H9 (cell line): ENCODE results near the gene BIRC5. TPM values are rescaled to one million over a fixed set of nuclear protein-coding genes. Genes with fewer than 3 reads are reported as not detected.

ENCODE experiments used
- DNase-seq: peaks from one replicate; pipeline ENCODE4 v3.0.0-alpha.2; 2017
- H2AFZ ChIP-seq: one replicate; pipeline ENCODE4 v1.6.1; 2013; ENCODE audit warnings: mild to moderate bottlenecking, low read length, control low read depth, moderate library complexity
- H2AK5ac ChIP-seq: 2 replicates; pipeline ENCODE4 v1.6.1; 2013; ENCODE audit warnings: low read length, control low read depth, mixed read lengths; ENCODE audit not compliant: insufficient read length
- H2BK120ac ChIP-seq: one replicate; pipeline ENCODE4 v1.6.1; 2013; ENCODE audit warnings: low read depth, mild to moderate bottlenecking, low read length, control low read depth, inconsistent platforms; ENCODE audit not compliant: poor library complexity, severe bottlenecking
- H2BK12ac ChIP-seq: 2 replicates; pipeline ENCODE4 v1.6.1; 2013; ENCODE audit warnings: low read length, control low read depth, mixed read lengths, low read depth; ENCODE audit not compliant: insufficient read length
- H2BK15ac ChIP-seq: 2 replicates; pipeline ENCODE4 v1.6.1; 2013; ENCODE audit warnings: low read depth, low read length, control low read depth
- H2BK20ac ChIP-seq: one replicate; pipeline ENCODE4 v1.6.1; 2013; ENCODE audit warnings: low read depth, mild to moderate bottlenecking, low read length, control low read depth, inconsistent platforms; ENCODE audit not compliant: poor library complexity, severe bottlenecking
- H2BK5ac ChIP-seq: 2 replicates; pipeline ENCODE4 v1.6.1; 2013; ENCODE audit warnings: low read length, control low read depth, mixed read lengths; ENCODE audit not compliant: insufficient read length
- H3K14ac ChIP-seq: 2 replicates; pipeline ENCODE4 v1.6.1; 2013; ENCODE audit warnings: low read length, control low read depth; ENCODE audit not compliant: insufficient read depth
- H3K18ac ChIP-seq: 2 replicates; pipeline ENCODE4 v1.6.1; 2013; ENCODE audit warnings: low read depth, mild to moderate bottlenecking, mixed read lengths, low read length, control low read depth; ENCODE audit not compliant: insufficient read length
- H3K23ac ChIP-seq: 2 replicates; pipeline ENCODE4 v1.6.1; 2013; ENCODE audit warnings: low read length, control low read depth, mixed read lengths, low read depth; ENCODE audit not compliant: insufficient read length
- H3K23me2 ChIP-seq: 2 replicates; pipeline ENCODE4 v1.6.1; 2013; ENCODE audit warnings: low read depth, mild to moderate bottlenecking, mixed read lengths, low read length, control low read depth; ENCODE audit not compliant: insufficient read length, poor library complexity, severe bottlenecking
- H3K27ac ChIP-seq: 2 replicates; pipeline ENCODE4 v1.5.1; 2013; ENCODE audit warnings: low read length, control low read depth, mixed read lengths, low read depth; ENCODE audit not compliant: insufficient read length
- H3K27me3 ChIP-seq: 2 replicates; pipeline ENCODE4 v1.6.1; 2013; ENCODE audit warnings: low read length, control low read depth, inconsistent platforms; ENCODE audit not compliant: insufficient read depth
- H3K4ac ChIP-seq: 2 replicates; pipeline ENCODE4 v1.6.1; 2013; ENCODE audit warnings: low read depth, mild to moderate bottlenecking, control low read depth, inconsistent platforms, low read length, moderate library complexity
- H3K4me1 ChIP-seq: 2 replicates; pipeline ENCODE4 v1.6.1; 2013; ENCODE audit warnings: low read length, control low read depth, inconsistent platforms; ENCODE audit not compliant: insufficient read depth
- H3K4me2 ChIP-seq: 2 replicates; pipeline ENCODE4 v1.6.1; 2013; ENCODE audit warnings: low read length, control low read depth, mixed read lengths; ENCODE audit not compliant: insufficient read length, insufficient read depth
- H3K56ac ChIP-seq: 2 replicates; pipeline ENCODE4 v1.6.1; 2013; ENCODE audit warnings: low read depth, mild to moderate bottlenecking, mixed read lengths, low read length, control low read depth; ENCODE audit not compliant: insufficient read length
- H3K79me1 ChIP-seq: 2 replicates; pipeline ENCODE4 v1.6.1; 2013; ENCODE audit warnings: low read depth, mild to moderate bottlenecking, moderate library complexity, low read length, control low read depth, inconsistent platforms; ENCODE audit not compliant: insufficient read depth, poor library complexity, severe bottlenecking
- H3K79me2 ChIP-seq: 2 replicates; pipeline ENCODE4 v1.6.1; 2013; ENCODE audit warnings: low read length, control low read depth, inconsistent platforms; ENCODE audit not compliant: insufficient read depth
- H3K9ac ChIP-seq: 2 replicates; pipeline ENCODE4 v1.6.1; 2013; ENCODE audit warnings: low read length, control low read depth, mixed read lengths; ENCODE audit not compliant: insufficient read length; ENCODE audit errors: extremely low read depth
- H3K9me3 ChIP-seq: one replicate; pipeline ENCODE4 v1.6.1; 2013; ENCODE audit warnings: low read depth, low read length, inconsistent platforms; ENCODE audit not compliant: control insufficient read depth
- H3T11ph ChIP-seq: one replicate; pipeline ENCODE4 v1.6.1; 2013; ENCODE audit warnings: mild to moderate bottlenecking, low read length, control low read depth, inconsistent platforms
- H4K20me1 ChIP-seq: one replicate; pipeline ENCODE4 v1.6.1; 2013; ENCODE audit not compliant: control insufficient read depth, insufficient read length, insufficient read depth
- H4K5ac ChIP-seq: 2 replicates; pipeline ENCODE4 v1.6.1; 2013; ENCODE audit warnings: low read depth, mild to moderate bottlenecking, mixed read lengths, low read length, control low read depth; ENCODE audit not compliant: insufficient read length
- H4K8ac ChIP-seq: replicated peaks from 2 replicates; pipeline ENCODE4 v1.6.1; 2013; ENCODE audit warnings: low read length, control low read depth, mixed read lengths, low read depth; ENCODE audit not compliant: insufficient read length
- H4K91ac ChIP-seq: 2 replicates; pipeline ENCODE4 v1.6.1; 2013; ENCODE audit warnings: low read depth, mild to moderate bottlenecking, moderate library complexity, mixed read lengths, low read length, control low read depth; ENCODE audit not compliant: insufficient read length
- H3K27ac Mint-ChIP-seq, 3 experiments: 2 replicates in 2 of 3; 3 replicates in 1 of 3; pipeline ENCODE4 v1.8.0; 2020 to 2021; ENCODE audit warnings: mixed read lengths in 3 of 3, mild to moderate bottlenecking in 1 of 3, moderate library complexity in 1 of 3
- H3K27me3 Mint-ChIP-seq: 2 replicates; pipeline ENCODE4 v1.8.0; 2021; ENCODE audit warnings: low read depth, mild to moderate bottlenecking, moderate library complexity, mixed read lengths
- H3K36me3 Mint-ChIP-seq, 3 experiments: 2 replicates in 2 of 3; 3 replicates in 1 of 3; pipeline ENCODE4 v1.8.0; 2020 to 2021; ENCODE audit warnings: low read depth in 3 of 3, mixed read lengths in 3 of 3; ENCODE audit not compliant: insufficient read depth in 1 of 3
- H3K4me1 Mint-ChIP-seq, 2 experiments: 2 replicates each; pipeline ENCODE4 v1.8.0; 2020; ENCODE audit warnings: mixed read lengths in 2 of 2
- H3K4me3 Mint-ChIP-seq, 2 experiments: 2 replicates in 1 of 2; 3 replicates in 1 of 2; pipeline ENCODE4 v1.8.0; 2020 to 2021; ENCODE audit warnings: mild to moderate bottlenecking in 2 of 2, mixed read lengths in 2 of 2, moderate library complexity in 1 of 2
- H3K9me3 Mint-ChIP-seq, 2 experiments: 2 replicates in 1 of 2; 3 replicates in 1 of 2; pipeline ENCODE4 v1.8.0; 2020; ENCODE audit warnings: mild to moderate bottlenecking in 2 of 2, mixed read lengths in 2 of 2, moderate library complexity in 1 of 2
- WGBS: extraction: QIAGEN DNeasy Blood & Tissue Kit; methylation state at CpG from one replicate; pipeline ENCODE4 v1.1.7; 2013; ENCODE audit warnings: missing lambda C conversion rate, low lambda C conversion rate, mixed read lengths; ENCODE audit not compliant: insufficient read length; ENCODE audit errors: extremely low coverage; 5-methylcytosine and 5-hydroxymethylcytosine counted together
- total RNA-seq: library from RNA; stranded (reverse); gene quantifications from 2 replicates; pipeline ENCODE4 v1.2.1, GENCODE V29; 2021
- TF ChIP-seq, protein P1 (sequence below): fragments of 200-600 bp; sonication (generic); conservative IDR thresholded peaks from 3 replicates; pipeline ENCODE4 v1.8.0; 2021; ENCODE audit warnings: antibody characterized with exemption, mild to moderate bottlenecking

Gene BIRC5
- total RNA-seq, 1 experiment from 2014 or later, result 97.8 TPM

DNA sequence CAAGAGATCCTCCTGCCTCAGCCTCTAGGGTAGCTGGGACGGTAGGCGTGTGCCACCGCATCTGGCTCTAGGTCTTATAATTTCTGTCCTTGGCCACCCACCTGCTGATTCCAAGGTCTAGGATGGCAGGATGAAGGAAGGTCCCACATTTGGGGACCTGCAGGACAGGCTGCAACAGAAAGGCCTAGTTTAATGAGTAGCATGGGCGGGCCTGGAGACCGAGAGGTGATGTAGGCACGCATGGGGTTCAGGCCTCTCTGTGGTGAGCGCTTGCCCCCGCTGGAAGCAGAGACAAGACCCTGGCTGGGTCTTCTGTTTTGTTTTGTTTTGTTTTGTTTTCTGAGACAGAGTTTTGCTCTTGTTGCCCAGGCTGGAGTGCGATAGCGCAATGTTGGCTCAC lies 51.1 kb downstream of the BIRC5 start:
- Histone ChIP-seq H2BK15ac (no peak overlapping the region), H2BK120ac (no peak overlapping the region), H3K23me2 (peaks cover 4% of the 10 kb centered on the region), H2AFZ (no peak overlapping the region), H2BK5ac (no peak overlapping the region), H4K91ac (no peak overlapping the region), H3K23ac (no peak overlapping the region), H3K4ac (no peak overlapping the region), H2AK5ac (no peak overlapping the region), H3K79me2 (no peaks in the 10 kb centered on the region), H3K79me1 (no peaks in the 10 kb centered on the region), H2BK12ac (no peak overlapping the region), H3K27ac (no peak overlapping the region), H4K20me1 (no peaks in the 10 kb centered on the region), H3T11ph (no peak overlapping the region), H4K8ac (no peak overlapping the region), H3K9me3 (no peaks in the 10 kb centered on the region), H4K5ac (no peak overlapping the region), H3K4me1 (peaks cover 2% of the 10 kb centered on the region; the same call in 1 of the 2 replicates), H3K14ac (no peak overlapping the region), H3K27me3 (no peaks in the 10 kb centered on the region; the same call in 1 of the 2 replicates), H3K9ac (no peak overlapping the region), H2BK20ac (no peak overlapping the region), H3K4me2 (no peak overlapping the region), H3K56ac (no peak overlapping the region), H3K18ac (no peak overlapping the region)
- DNase-seq, result no peak
- no peaks in the 10 kb centered on the region for H3K36me3 Mint-ChIP-seq
- peaks cover 33 to 42% of the 10 kb centered on the region in 2 experiments for H3K4me1 Mint-ChIP-seq
- WGBS, result no CpG with 5 or more reads among the region's 10 CpGs
- H3K27me3 Mint-ChIP-seq, result peaks cover 4% of the 10 kb centered on the region
- no peak overlapping the region for H3K4me3 Mint-ChIP-seq
- peak overlapping the region in 1 of 3 experiments; percentile 31; a peak in 1 of 7 replicates for H3K27ac Mint-ChIP-seq
- H3K9me3 Mint-ChIP-seq, result no peaks in the 10 kb centered on the region
- TF ChIP-seq, protein P1, sequence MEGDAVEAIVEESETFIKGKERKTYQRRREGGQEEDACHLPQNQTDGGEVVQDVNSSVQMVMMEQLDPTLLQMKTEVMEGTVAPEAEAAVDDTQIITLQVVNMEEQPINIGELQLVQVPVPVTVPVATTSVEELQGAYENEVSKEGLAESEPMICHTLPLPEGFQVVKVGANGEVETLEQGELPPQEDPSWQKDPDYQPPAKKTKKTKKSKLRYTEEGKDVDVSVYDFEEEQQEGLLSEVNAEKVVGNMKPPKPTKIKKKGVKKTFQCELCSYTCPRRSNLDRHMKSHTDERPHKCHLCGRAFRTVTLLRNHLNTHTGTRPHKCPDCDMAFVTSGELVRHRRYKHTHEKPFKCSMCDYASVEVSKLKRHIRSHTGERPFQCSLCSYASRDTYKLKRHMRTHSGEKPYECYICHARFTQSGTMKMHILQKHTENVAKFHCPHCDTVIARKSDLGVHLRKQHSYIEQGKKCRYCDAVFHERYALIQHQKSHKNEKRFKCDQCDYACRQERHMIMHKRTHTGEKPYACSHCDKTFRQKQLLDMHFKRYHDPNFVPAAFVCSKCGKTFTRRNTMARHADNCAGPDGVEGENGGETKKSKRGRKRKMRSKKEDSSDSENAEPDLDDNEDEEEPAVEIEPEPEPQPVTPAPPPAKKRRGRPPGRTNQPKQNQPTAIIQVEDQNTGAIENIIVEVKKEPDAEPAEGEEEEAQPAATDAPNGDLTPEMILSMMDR, result no peak
